Measurements from ENCODE around the gene POU6F1.

- TF ChIP-seq CTCF (IDR thresholded peaks at IDR 0.05) (no peak), EP300 (IDR thresholded peaks at IDR 0.05) (no peak)
Measured at GRCh38 chr12:51174501-51174900, 43.4 kb downstream of the POU6F1 start.

Data from stomach (tissue), 4 donors.